Epithelial cell of proximal tubule (primary cell): ENCODE data around the gene PDSS2. TPM values are rescaled to one million over a fixed set of nuclear protein-coding genes. Genes with fewer than 3 reads are reported as not detected.

Experiments used
- DNase-seq: peaks from one replicate; pipeline ENCODE4 v3.0.0-alpha.2; 2011; ENCODE audit warnings: low read depth
- H3K4me3 ChIP-seq: 2 replicates; pipeline ENCODE4 v1.5.1; 2011; ENCODE audit warnings: low read depth, mild to moderate bottlenecking, low read length
- total RNA-seq: library from RNA; depleted of rRNA; stranded (reverse); fragments of >200 nt; gene quantifications from 2 replicates; pipeline ENCODE4 v1.2.3, GENCODE V29; 2015
- TF ChIP-seq, protein P1 (sequence below): conservative IDR thresholded peaks from 2 replicates; pipeline ENCODE4 v1.5.1; 2012; ENCODE audit warnings: low read depth, mild to moderate bottlenecking, low read length

The PDSS2 gene
- total RNA-seq, 1 donor from 2014 or later: 7.4 TPM

DNA sequence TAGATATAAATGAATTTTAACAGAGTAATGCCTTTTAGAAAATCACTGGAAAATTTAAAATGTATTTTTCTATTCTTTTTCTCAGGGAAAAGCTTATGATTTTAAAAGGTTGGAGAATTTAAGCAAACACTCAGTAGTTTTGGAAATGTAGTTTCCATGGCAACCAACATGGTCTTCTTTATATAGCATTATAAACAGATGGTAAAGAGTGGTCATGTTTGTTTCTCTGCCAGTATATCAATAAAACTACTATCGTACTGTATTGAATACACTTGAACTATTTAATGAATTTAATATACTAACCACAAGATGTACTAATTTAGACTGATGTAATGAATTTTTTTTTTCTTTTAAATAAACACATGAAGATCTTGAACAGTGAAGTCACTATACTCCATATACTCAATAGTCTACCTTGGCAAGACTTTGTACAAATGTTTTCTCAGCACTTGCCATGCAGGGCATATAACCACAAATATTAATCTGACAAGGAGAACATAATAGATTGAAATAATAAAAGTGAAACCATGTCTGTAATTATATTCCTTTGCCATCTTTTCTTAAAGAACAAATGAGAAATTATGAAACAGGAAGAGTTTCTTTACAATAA, 105.5 kb downstream of the PDSS2 start:
- no peak overlapping the region for H3K4me3 ChIP-seq
- DNase-seq: no peak
- TF ChIP-seq, protein P1, sequence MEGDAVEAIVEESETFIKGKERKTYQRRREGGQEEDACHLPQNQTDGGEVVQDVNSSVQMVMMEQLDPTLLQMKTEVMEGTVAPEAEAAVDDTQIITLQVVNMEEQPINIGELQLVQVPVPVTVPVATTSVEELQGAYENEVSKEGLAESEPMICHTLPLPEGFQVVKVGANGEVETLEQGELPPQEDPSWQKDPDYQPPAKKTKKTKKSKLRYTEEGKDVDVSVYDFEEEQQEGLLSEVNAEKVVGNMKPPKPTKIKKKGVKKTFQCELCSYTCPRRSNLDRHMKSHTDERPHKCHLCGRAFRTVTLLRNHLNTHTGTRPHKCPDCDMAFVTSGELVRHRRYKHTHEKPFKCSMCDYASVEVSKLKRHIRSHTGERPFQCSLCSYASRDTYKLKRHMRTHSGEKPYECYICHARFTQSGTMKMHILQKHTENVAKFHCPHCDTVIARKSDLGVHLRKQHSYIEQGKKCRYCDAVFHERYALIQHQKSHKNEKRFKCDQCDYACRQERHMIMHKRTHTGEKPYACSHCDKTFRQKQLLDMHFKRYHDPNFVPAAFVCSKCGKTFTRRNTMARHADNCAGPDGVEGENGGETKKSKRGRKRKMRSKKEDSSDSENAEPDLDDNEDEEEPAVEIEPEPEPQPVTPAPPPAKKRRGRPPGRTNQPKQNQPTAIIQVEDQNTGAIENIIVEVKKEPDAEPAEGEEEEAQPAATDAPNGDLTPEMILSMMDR: no peak

DNA sequence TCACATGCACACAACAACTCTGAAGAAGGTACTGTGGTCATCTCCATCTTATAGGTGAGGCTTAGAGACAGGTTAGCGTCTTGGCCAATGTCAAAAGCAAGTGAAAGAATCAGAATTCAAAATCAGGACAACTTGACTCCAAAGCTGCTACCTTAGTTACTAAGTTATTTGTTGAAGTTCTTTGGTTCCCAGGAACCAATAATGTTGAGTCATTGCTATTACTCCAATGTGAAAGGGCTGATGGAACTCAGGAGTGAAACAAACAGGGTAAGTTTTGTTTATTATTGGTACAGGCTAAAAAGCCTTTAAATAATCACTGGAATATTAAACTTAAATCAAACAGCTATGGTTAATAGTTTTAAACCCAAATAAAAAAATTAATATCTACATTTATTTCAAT, 111.1 kb downstream of the PDSS2 start:
- H3K4me3 ChIP-seq: no peak overlapping the region
- TF ChIP-seq, protein P1: no peak
- DNase-seq: no peak

DNA sequence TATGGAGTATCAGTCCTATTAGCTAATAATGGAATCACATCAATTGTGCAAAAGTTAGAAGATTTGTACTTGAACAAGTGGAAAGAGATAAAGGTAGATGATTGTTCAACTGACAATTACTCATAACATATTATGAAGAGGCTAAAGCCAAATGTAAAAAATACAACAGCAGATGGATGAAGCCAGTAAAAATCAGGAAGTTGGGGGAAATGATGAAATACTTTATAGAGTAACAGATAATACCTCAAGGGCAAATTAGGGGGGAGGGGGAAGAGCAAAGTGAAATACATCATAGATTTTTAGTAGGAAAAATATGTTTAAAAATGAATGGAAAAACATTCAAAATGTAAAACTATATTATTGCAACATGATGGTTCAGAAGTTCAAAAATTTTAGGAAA, 114.0 kb downstream of the PDSS2 start:
- DNase-seq: no peak
- TF ChIP-seq, protein P1: no peak
- no peak overlapping the region for H3K4me3 ChIP-seq

DNA sequence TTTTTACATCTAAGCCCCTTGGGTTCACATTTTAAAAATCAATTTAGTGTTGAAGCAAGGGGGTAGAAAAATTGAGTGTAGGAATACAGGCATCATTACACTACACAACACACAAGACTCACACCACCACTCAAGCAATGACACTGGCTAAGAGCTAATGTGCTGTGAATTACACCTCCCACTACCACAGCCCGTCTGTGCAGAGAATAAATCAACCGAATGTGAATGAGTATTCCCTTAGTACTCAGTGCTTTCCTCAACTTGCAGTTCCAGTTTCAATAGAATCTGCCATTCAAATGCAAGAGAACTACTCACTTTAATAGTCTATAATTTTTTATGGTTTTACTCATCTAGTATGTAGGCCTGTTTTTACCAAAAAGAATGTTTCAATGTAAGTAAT, 114.4 kb downstream of the PDSS2 start:
- H3K4me3 ChIP-seq: no peak overlapping the region
- DNase-seq: no peak
- TF ChIP-seq, protein P1: no peak

DNA sequence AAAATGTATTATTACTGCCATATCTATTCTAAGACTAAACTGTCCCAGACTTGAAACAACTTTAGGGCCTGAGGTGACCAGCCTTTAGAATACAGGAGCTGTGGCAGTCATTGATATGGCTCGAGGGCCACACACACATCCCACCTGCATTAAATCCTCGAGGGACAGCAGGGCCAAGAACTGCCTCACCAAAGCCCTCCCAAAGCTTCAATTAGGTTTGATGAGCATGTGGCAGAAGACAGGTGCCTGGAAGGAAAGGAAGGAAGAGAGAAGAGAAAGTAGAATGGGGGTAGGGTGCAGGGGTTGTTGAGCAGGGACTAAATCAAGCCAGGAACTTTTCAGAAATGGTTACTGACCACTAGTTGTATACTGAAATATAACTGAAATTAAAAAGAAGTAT, 115.0 kb downstream of the PDSS2 start:
- DNase-seq: no peak
- TF ChIP-seq, protein P1: no peak
- no peak overlapping the region for H3K4me3 ChIP-seq

DNA sequence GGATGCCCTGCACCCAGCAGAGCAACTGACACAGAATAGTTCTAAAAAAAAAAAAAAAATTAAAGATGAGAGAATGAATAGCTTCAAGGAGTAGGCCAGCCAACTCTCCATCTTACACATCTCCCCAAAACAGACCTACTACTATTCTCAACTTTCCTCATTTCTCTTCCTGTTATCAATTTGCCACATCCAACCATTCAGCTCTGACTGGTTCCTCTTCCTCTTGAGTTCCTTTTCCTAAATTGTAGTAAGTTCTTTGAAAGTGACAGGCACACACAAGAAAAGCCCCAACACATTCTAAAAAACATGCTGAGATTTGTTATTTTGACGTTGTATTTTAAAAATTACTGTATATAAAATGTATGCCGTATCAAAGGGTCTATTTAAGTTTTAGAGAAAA, 117.2 kb downstream of the PDSS2 start:
- no peak for DNase-seq
- no peak overlapping the region for H3K4me3 ChIP-seq
- TF ChIP-seq, protein P1: no peak

DNA sequence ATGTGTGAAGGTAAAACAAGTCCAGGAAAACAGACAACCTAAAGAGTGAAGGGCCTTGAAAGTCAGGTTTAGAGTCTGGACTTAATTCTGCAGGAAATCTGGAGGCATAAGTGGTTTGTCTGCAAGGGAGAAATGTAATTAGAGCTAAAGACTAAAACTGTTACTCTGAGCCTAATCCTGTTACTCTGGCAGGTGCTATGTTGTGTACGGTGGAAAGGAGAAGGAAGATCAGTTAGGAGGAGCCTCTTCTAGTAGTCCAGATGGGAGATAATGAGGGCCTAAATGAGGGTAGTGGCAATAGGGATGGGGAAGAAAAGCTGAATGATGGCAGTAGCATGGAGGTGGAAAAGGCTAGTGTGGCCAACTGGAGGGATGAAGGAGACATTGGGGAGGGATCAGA, 118.5 kb downstream of the PDSS2 start:
- TF ChIP-seq, protein P1: no peak
- DNase-seq: no peak
- no peak overlapping the region for H3K4me3 ChIP-seq
